ENCODE measurements around the gene ADISSP.

- TF ChIP-seq CTCF (conservative IDR thresholded peaks at IDR 0.05; ENCODE audit: low read depth in 2 of 2) (no peak), POLR2AphosphoS5 (IDR thresholded peaks at IDR 0.05; ENCODE audit: low read depth) (no peak), CREB1 (CRISPR knock-in tag; IDR thresholded peaks at IDR 0.05; ENCODE audit: low read depth) (no peak), REST (IDR thresholded peaks at IDR 0.05; ENCODE audit: unreplicated experiment) (no peak), EZH2 (IDR thresholded peaks at IDR 0.05; ENCODE audit: low read depth, unreplicated experiment) (no peak), ZNF114 (CRISPR knock-in tag; IDR thresholded peaks at IDR 0.05) (no peak)
These were observed 21.8 kb downstream of the ADISSP start for GRCh38 chr20:3745686-3746173.

Data from GM23338 (cell line).